ENCODE data around the gene HSPG2. TPM values are rescaled to one million over a fixed set of nuclear protein-coding genes. Genes with fewer than 3 reads are reported as not detected.
"Not testable (repeated sequence)": the region's sequence is repeated elsewhere in the genome, so short reads cannot be mapped to it uniquely, and the experiment has no call there.

Gene HSPG2
- total and polyA plus RNA-seq, 8 donors: 50.4 to 164 (median 63.9) TPM

DNA sequence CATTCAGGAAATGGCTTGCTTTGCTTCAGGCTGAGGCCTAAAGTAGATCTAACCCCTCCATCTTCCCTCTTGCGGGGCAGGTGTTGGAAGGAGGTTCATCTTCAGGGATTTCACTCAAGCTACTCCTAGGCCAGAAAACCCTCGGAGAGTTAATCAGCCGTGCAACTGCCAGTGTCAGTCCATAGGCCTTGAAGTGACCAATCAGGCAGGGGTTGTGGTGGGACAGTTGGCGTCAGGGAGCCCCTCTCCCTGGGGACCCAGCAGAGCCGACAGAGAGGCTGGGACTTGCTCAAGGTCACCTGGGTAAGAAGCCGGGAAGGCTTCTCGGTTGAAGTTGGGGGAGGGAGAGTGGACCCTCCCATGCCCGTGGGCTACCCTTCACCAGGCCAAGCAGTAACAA is 36.8 kb upstream of the HSPG2 start:
- H3K9me3 ChIP-seq; H3K36me3 ChIP-seq; H3K4me3 ChIP-seq; intact Hi-C loops (cut with DNase I); H3K27me3 ChIP-seq; FAIRE-seq: not testable (repeated sequence)
- H3K4me1 ChIP-seq: peaks cover 4 to 20% (median 6%) of the 10 kb centered on the region in 3 donors
- ATAC-seq (peak; percentile 5 to 25 (median 9)), DNase-seq (peak in 1 of 6 donors; percentile 60)
- H3K27ac ChIP-seq: peak overlapping the region; percentile 71 to 80 (median 78)
- 17% methylated on average over 6 to 8 of the region's 8 CpGs for WGBS, 2 donors

DNA sequence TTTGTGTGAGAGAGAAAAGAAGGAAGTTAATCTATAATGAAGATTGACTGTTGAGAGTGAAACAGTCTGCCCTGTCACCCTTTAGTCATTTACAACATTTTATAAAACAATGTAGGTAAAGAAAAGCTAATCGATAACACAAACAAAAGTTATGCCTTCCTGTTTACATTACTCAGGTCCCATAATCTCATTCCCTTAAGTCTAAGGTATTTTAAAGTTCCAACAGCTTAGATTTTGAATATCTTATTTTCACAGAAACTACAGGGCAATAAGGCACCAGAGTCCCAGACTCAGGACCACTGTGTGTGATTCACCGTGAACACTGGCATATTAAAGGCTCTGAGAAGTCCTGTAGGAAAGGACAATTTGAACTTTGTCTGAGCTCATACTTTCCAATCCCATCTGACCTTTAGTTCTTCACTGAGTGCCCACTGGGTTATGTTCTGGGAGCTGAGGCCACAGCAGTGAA is 35.9 kb upstream of the HSPG2 start:
- WGBS, 2 donors: 14 to 26% methylated on average over 2 of the region's 2 CpGs
- intact Hi-C loops (cut with DNase I); DNase-seq; H3K4me3 ChIP-seq; H3K36me3 ChIP-seq; H3K9me3 ChIP-seq; FAIRE-seq; H3K27me3 ChIP-seq: not testable (repeated sequence)
- peak; percentile 1 to 9 (median 4) for ATAC-seq
- H3K27ac ChIP-seq: peak overlapping the region; percentile 71 to 80 (median 78)
- H3K4me1 ChIP-seq: peaks cover 4 to 20% (median 6%) of the 10 kb centered on the region in 3 donors

DNA sequence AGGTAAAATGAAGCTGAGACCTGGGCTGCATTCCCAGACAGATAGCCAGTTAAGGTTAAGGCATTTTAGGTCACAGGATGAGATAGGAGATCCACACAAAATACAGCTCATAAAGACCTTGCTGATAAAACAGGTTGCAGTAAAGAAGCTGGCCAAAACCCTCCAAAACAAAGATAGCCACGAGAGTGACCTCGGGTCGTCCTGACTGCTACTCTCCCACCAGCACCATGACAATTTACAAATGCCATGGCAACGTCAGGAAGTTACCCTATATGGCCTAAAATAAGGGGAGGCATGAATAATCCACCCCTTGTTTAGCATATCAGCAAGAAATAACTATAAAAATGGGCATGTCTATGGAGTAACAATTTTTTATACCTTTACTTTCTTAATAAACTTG is 33.4 kb upstream of the HSPG2 start:
- H3K9me3 ChIP-seq; H3K4me3 ChIP-seq; FAIRE-seq; H3K27me3 ChIP-seq; H3K36me3 ChIP-seq; DNase-seq; intact Hi-C loops (cut with DNase I); ATAC-seq: not testable (repeated sequence)
- Histone ChIP-seq H3K4me1 (peaks cover 4 to 14% (median 6%) of the 10 kb centered on the region in 3 donors), H3K27ac (peak overlapping the region in 2 of 4 donors; percentile 78 to 81)
- WGBS, 2 donors: 11 to 19% methylated on average over 4 of the region's 4 CpGs

DNA sequence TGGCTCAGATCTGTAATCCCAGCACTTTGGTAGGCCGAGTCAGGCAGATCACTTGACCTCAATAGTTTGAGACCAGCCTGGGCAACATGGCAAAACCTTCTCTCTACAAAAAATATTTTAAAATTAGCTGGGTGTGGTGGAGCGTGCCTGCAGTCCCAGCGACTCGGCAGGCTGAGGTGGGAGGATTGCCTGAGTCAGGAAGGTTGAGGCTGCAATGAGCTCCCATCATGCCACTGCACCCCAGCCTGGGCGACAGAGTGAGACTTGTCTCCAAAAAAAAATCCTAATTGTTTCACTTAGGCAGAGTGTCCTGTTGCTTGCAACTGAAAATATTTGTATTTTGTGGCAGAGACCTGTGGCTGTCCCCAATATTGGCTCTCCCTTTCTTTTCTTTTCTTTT is 32.0 kb upstream of the HSPG2 start:
- FAIRE-seq, H3K27me3 ChIP-seq, H3K36me3 ChIP-seq, H3K9me3 ChIP-seq, ATAC-seq, DNase-seq, H3K27ac ChIP-seq, H3K4me3 ChIP-seq: not testable (repeated sequence)
- H3K4me1 ChIP-seq: peaks cover 4 to 14% (median 6%) of the 10 kb centered on the region in 3 donors
- intact Hi-C loops (cut with DNase I): loop anchor here in 1 of 3 donors (10.0 kb wide), 1 partner anchor 184 kb away; the partner anchor contains the start of gene USP48
- 83 to 92% methylated on average over 5 of the region's 5 CpGs for WGBS, 2 donors

GRCh38 chr1:21967216-21967615 is 30.1 kb upstream of the HSPG2 start:
- H3K36me3 ChIP-seq, DNase-seq, H3K9me3 ChIP-seq, ATAC-seq, FAIRE-seq, H3K27ac ChIP-seq, H3K27me3 ChIP-seq, H3K4me1 ChIP-seq, H3K4me3 ChIP-seq: not testable (repeated sequence)
- WGBS, 2 donors: 91 to 96% methylated on average over 6 of the region's 6 CpGs
- intact Hi-C loops (cut with DNase I): loop anchor here in 1 of 3 donors (10.0 kb wide), 1 partner anchor 182 kb away; the partner anchor contains the start of gene USP48

GRCh38 chr1:21966247-21967000 is 29.3 kb upstream of the HSPG2 start:
- intact Hi-C loops (cut with DNase I): loop anchor here in 1 of 3 donors (10.0 kb wide), 1 partner anchor 182 kb away; the partner anchor contains the start of gene USP48
- peaks cover 0 to 4% (median 0%) of the 10 kb centered on the region in 3 donors for H3K4me1 ChIP-seq
- no peaks in the 10 kb centered on the region for H3K9me3 ChIP-seq
- no peak overlapping the region for H3K4me3 ChIP-seq
- H3K27ac ChIP-seq: no peak overlapping the region
- TF ChIP-seq CTCF (IDR thresholded peaks at IDR 0.05): no peak
- no peaks in the 10 kb centered on the region for H3K27me3 ChIP-seq
- DNase-seq (no peak), ATAC-seq (no peak), FAIRE-seq (no peak)
- H3K36me3 ChIP-seq: no peaks in the 10 kb centered on the region
- WGBS, 2 donors: 91 to 92% methylated on average over 15 of the region's 15 CpGs

- H3K27me3 ChIP-seq: no peaks in the 10 kb centered on the region
- no peak overlapping the region for H3K4me3 ChIP-seq
- 50 to 51% methylated on average over 11 of the region's 11 CpGs for WGBS, 2 donors
- no peak overlapping the region for H3K27ac ChIP-seq
- peak; percentile 83 to 99 (median 92) for ATAC-seq
- no peaks in the 10 kb centered on the region for H3K4me1 ChIP-seq
- DNase-seq: peak; percentile 64 to 94 (median 86)
- no peak for FAIRE-seq
- no peaks in the 10 kb centered on the region for H3K9me3 ChIP-seq
- intact Hi-C loops (cut with DNase I): loop anchor here in 1 of 3 donors (10.0 kb wide), 1 partner anchor 179 kb away; the partner anchor contains the start of gene USP48
- H3K36me3 ChIP-seq: no peaks in the 10 kb centered on the region
- TF ChIP-seq CTCF (IDR thresholded peaks at IDR 0.05): peak; percentile 82 to 93 (median 86)
Measured at GRCh38 chr1:21963477-21964217, 26.5 kb upstream of the HSPG2 start.

Data from pancreas (tissue), 10 donors.